ENCODE measurements around the gene CFAP57.
"Not testable (repeated sequence)": the region's sequence is repeated elsewhere in the genome, so short reads cannot be mapped to it uniquely, and the experiment has no call there.

Gene CFAP57

DNA sequence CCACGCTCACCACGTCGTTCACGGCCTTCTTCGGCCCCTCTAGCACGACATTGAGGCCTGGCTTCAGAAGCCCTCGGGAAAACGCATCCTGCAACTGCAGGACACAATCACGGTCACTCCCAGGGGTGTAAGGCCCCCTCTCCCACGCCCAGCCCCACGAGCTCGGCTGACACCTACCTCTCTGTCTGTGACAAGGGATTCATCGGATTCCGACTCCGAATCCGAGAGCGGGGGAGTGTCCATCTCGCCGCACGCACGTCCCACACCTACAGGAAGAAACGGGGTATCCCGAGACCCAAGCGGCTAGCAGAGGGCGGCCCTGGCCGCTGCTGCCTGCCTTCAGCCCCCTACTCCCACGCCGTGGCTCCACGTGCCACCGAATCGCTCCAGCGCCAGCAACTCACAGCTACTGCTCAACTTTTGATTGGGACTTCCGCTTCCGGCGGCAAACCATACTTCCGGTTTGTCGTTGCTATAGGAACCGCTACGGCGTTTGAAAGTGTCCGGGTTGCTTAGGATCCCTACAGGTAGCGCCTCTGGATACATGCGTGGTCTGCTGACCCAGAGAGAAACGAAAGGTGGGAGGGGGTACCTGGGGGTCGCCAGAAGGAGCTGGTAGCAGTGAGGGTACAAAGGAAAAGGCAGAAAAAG is at the start of gene CFAP57, which contains the start of gene EBNA1BP2:
Gene CFAP57 (plus strand): TSS at position 455 of the 651 bp plus-strand sequence. CDS start 424 bp downstream, outside the sequence.
Gene EBNA1BP2 (minus strand): TSS at position 415 of the 651 bp plus-strand sequence. CDS start 172 bp downstream, at position 243.
- DNase-seq: peak; percentile 95

DNA sequence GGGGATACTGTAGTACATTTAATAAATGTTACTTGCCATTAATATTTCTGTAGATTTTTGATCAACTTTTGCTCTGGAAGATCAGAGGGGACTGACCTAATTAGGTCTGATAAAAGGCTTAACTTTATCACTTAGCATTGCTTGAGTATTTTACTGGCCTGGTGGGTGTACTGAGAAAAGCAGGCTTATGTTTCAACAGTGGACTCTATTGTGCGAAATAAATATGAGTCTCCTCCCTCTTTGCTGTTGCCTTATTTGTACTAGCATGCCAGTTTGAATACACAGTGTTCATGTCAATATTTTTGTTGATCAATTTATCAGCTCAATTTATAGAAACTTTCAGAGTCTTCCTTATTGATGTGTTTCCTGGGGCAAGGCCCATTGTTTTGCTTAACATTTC is 49.1 kb upstream of the CFAP57 start:
- DNase-seq: no peak

DNA sequence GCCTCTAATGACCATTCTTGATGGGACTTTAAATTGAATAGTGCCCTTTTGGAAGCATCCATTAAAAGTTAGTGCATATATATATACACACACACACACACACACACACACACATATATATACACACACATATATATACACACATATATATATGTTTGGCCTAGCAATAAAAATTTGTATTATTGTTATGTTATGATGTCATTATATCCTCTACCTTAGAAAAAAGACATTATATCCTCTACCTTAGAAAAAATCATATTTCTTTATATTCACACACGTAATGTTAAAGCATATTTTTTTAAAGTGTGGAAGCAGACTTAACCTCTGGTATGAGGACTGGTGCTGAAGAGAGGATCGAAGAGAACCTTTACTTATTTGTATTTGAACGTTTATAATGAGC is 43.3 kb upstream of the CFAP57 start:
- no peak for DNase-seq

DNA sequence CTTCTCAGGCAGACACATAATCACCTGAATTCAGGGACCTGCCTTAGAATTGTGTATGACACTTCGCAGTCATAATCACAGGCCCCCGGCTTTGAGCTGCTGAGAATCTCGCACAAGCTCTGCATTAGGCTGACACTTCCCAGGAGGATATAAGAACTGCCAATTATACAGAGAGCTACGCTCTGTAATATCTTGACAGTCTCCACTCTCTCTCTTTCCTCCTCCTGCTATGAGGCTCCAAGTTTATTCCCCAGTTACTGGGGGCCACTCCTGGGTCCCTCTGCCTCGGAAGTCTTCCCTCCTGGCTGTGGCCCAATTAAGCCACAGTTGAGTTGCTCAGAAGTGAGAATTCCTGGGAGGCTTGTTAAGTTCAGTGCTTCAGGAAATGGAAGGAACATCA is 42.7 kb upstream of the CFAP57 start:
- no peak for DNase-seq

DNA sequence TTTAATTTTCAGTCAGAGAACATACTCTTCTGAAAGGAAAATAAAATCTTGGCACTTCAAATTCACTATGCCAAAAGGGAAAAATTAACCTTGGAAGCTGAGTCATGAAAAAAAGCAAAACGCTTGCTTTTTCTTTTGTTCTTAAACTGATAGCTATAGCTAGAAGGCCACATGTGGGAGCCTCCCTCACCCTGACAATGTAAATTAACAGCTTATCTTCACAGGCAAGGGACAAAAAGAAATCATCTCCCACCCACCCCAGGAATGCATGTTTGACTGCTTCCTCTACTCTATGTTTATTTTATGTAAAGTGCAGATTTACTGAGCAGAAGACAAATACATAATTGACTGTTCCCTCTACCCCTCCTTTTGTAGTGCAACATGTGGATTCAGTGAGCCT is 38.1 kb upstream of the CFAP57 start:
- no peak for DNase-seq

DNA sequence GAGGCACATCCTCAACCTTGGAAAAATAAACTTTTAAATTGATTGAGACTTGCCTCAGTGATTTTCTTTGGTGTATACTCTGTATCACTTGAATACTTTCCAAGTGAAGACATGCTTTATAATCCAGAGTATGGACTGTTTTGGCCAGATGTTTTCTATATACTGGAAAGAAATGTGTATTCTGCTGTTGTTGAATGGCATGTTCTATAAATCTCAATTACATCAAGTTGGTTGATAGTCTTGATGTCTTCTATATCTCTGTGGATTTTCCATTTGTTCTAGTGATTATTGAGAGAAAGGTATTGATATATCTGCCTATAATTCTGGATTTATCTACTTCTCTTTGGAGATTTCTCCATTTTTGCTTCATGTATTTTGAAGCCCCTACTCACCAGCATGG is 37.5 kb upstream of the CFAP57 start:
- no peak for DNase-seq

DNA sequence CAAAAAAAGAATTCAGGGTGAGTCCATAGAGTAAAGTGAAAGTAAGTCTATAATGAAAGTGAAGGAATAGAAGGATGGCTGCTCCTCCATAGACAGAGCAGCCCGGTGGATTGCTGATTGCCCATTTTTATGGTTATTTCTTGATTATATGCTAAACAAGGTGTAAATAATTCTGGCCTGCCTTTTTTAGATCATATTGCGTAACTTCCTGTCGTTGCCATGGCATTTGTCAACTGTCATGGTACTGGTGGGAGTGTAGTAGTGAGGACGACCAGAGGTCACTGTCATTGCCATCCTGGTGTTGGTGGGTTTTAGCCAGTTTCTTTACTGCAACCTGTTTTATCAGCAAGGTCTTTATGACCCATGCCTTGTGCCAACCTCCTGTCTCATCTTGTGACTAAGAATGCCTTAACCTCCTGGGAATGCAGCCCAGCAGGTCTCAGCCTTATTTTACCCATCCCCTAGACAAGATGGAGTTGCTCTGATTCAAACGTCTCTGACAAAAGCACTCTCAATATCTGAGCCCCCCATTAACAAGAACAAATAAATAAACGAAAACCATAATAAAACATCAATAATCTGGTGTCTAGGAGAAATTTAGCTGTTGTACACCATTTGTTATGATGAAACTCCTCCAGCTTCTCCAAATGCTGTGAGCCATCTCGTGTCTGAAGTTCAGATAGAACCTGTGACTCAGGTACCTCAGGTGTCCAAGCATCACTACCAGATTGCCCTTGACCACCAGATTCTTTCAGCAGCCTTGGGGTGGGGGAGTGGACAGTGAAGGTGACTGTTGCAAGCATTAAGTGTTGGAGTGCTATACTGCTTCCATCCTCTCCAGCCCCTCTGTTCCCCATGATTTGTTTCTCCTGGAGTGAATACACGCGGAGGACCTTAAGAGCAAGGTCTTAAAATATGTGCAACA is 36.0 kb upstream of the CFAP57 start:
- no peak for DNase-seq

DNA sequence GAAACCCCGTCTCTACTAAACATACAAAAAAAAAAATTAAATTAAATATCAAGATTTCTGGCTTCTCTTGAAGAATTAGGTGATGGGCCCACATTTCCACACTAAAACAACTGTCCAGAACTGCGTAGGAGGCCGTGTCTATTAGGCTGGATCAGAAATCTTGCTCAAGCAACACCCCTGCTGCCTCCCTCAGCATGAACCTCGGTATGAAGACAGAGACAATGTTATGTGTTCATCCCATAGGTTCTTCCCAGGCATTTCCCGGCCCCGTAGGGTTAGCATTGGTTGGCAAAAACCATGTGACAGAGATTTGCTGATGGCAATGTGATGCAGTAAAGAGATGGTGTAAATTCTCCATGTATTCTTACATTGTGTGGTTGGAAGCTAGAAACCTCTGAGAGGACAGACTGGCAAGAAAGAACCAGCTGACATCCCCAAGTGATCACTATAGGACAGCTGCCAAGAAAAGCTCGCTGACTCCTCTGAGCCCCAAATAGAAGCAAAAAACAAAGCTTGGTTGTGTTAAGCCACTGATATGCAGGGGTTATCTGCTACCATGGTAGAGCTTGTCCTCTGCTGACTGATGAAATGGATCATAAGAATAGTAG is 34.6 kb upstream of the CFAP57 start:
- DNase-seq: no peak

DNA sequence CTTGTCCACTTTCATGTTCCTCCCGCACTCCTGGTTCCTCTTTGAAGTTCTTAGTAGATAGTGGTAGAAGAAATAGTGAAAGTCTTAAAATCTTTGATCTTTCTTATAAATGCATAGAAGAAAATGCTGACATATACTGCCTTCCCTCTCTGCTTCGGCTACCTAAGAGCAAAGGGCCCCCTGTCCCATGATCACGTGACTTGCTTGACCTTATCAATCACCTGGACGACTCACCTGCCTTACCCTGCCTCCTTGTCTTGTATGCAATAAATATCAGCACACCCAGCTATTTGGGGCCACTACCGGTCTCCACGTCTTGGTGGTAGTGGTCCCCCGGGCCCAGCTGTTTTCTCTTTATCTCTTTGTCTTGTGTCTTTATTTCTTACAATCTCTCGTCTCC is 32.8 kb upstream of the CFAP57 start:
- DNase-seq: not testable (repeated sequence)

DNA sequence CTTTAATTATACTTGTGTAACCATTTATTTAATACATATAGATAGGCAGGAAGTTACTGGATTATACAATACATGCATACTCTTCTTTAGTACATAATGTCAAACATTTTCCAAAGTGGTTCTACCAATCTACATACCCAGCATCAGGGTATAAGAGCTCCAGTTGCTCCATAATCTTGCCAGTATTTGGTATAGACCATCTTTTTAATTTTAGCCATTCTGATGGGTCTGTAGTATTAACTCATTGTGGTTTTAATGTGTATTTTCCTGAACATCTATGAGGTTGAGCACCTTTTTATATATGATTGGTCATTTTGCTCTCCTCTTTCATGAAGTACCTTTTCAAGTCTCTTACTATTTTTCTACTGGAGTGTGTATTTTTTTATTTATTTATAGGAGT is 32.1 kb upstream of the CFAP57 start:
- no peak for DNase-seq

DNA sequence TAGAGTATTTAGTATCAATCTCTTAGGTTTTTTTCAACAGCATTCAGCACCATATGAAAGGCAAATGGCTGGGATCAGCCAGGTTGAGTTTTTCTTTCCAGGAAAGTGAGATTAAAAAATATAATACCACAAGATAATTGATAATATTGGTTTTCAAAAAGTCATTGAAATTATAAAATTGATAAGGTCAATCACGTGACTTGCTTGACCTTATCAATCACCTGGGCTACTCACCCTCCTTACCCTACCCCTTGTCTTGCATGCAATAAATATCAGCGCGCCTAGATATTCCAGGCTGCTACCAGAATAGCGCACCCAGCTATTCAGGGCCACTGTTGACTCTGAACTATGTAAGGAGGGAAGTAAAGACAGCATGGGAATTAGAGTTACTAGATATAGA is 31.5 kb upstream of the CFAP57 start:
- DNase-seq: no peak

DNA sequence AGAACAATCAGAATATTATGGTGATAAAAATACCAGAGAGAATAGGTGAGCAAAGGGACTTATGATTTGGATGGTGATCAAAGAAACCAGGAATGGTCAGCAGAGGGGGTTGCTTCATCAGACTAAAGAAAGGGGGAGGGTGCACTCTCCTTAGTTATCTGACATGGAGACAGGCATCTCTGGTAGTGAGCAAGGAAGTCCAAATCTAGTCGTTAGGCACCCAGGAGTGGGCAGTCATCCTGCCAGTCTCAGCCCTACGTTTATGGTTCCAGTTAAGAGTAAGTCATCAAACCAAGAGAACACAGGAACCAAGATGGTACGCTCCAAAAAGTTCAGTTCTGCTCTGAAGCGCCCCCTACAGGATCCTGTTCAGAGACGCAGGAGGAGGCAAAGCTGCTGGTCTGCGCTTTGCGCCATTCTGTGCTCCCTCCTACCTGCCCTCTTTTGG is 28.7 kb upstream of the CFAP57 start:
- no peak for DNase-seq

DNA sequence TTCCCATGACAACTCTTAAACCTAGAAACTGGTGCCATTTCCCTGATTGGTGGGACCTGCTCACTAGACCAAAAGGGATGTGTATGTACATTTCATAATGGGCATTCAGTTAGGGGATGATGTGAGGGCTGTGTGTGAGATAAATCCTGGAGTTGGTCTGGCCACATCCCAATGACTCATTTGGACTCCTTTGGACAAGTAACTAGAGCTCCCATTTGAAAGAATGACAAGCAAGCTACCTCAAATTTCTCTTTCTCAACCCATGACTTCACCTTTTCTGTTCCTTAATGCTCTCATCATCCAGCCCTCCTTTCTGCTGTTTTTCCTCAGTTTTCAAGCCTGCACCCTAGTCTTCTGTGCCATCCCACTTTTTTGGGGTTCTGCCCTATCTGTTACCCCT is 27.9 kb upstream of the CFAP57 start:
- no peak for DNase-seq

DNA sequence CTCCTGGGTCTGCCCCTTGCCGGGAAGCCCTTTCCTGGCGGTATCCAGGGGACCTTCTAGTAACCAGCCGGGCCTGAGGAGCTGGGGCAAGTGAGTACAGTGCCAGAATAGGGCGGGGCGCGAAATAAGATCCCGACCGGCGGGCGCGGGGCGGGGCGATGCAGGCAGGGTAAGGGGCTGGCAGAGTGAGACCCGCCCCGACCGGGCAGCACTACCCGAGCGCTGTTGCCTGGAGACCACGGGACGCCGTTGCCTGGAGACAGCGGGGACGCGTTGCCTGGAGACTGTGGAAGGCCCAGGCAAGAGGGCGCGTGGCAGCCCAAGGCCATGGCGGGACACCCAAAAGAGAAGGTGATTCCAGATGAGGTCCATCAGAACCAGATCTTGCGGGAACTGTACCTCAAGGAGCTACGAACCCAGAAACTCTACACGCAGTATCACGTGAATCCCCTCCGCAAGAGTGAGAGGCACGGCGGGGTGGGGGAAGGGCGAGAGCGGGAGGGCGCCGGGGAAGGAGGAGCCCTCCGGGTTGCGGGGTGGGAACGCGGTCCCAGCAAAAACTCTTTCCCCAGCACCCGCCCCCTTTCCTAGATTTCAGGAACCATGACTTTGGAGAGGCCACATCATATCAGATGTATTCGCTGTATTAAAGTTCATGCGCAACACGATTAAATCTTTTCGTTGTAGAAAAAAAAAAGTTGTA is 24.4 kb upstream of the CFAP57 start:
- DNase-seq: no peak

DNA sequence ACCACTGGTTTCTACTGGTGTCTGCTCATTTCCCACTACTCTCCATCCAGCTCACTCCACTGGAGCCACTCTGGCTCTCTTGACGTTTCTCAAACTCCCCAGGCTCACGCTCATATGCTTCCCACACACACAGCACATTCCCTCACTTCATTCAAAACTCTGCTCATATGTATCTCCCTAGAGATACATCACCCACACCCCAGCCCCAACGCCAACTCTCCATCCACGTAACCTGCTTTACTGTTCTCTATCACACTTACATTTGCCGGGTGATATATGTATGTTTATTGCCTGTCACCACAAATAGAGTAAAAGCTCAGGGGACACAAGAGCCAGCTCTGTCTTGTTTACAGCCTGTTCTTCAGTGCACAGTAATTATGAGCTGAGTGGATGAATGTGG is 22.2 kb upstream of the CFAP57 start:
- DNase-seq: no peak

DNA sequence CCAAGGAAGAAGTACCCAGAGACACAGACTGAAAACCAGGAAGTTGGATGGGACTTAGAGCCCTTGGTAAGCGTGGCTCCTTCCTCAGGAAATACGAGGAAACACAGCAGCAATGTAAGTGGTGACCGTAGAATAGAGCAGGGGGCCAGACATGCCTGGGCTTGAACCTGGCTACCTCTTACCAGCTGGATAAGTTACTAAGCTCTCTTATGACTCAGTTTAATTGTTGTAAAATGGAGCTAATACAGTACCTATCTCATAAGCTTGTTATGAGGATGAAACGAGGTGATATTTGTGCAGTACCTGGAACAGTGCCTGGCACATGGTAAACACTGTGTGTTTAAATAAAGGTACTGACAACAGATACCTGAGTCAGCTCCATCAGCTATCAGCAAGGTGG is 19.3 kb upstream of the CFAP57 start:
- DNase-seq: no peak

DNA sequence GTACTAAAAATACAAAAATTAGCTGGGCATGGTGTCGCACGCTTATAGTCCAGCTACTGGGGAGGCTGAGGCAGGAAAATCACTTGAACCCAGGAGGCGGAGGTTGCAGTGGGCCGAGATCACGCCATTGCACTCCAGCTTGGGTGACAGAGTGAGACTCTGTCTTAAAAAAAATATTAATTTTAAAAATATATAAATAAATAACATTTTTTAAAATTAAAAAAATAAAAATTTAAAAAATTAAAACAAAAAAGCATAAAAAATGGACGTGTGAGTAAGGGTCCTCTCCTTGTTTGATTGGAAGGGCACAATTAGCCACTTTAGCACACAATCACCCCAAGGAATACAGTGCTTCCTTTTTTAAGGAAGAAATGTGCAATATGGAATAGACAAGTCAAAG is 18.7 kb upstream of the CFAP57 start:
- no peak for DNase-seq

DNA sequence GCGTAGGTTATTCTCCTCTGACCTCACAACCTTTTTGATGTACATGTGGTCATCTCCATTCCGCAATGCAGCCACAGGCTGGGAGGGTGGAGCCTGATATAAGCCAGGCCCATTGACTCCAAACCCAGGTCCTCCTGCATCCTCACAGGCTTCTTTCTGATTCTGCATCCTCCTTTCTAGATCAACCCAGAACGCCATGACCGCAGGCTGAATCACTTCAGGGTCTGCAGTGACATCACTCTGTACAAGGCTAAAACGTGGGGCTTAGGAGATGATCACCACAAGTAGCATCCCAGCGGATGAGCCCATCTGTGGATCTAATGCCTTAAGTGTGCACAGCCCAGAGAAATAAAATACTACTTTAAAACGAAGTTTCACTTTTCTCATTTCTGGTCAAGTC is 16.1 kb upstream of the CFAP57 start:
- DNase-seq: no peak

DNA sequence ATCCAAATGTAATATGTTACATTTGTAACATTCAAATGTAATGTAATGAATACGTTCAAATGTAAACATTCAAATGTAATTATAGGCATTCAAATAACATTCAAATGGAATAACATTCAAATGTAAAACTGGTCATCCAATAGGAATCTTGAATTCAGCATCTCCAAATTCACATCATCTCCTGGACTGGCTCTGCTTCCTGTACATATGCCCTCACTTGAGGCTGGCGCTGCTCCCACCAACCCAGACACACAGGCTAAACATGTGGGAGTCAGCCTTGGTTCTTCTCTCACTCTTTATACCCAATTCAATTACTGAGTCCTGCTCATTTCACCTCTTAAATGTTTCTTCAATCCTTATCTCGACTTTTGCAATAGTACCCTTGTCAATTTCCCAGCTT is 7.0 kb upstream of the CFAP57 start:
- no peak for DNase-seq

DNA sequence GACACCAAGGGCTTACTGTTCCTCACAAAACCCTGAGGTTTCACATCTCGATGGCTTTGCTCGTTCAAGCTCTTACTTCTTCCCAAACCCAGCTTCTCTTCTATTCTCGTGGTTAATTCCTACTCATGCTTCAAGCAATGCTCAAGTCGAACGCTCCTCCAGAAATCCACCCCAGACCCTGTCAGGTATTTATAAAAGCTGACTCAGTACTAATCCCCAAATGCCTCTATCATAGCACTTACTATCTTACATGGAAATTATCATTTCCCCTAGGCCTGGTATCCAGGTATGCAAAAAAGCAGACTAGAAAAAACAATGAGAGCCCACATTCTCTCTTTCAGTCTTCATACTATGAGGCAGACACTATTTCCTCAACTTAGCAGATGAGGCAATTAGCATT is 6.4 kb upstream of the CFAP57 start:
- DNase-seq: no peak

DNA sequence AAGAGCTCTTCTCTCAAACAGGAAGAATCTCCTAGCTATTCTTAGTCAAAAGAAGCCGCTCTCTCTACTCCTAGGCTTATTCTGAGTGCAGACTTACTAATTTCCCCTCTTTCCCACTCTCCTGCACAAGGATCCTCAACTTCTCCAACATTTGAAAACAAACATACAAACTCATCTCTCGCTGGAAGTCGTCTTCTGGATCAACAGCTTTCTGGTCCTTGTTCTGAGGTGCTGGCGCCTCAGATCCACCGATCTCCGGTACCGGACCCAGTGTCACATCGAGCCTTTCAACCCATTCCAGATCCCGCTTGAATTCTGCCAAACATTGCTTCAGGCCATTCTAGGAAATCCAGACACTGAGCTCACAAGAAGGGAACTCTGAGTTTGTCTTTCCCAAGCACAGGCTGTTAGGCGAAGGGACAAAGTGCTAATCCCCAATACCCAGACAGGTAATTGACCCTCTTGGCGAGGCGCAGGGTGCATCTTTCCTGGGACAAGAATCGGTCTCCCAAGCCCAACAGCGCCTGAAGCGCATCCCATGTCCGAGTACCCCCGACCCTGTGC is 736 bp upstream of the CFAP57 start:
- no peak for DNase-seq

DNA sequence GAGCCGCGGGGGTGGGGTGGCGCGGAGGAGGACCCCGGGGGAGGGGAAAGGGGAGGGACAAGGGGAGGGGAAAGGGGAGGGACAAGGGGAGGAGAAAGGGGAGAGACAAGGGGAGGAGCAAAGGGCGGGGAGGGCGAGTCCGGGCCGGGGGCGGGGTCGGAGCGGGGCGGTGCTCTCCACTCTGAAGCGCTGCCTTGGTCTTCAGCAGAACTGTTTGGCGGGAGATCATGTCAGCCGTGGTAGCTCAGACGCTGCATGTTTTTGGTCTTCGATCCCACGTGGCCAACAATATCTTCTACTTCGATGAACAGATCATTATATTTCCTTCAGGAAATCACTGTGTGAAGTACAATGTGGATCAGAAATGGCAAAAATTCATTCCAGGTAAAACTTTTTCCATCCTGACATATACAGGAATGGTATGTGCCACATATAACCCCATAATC is 420 bp downstream of the CFAP57 start:
- DNase-seq: peak; percentile 84

DNA sequence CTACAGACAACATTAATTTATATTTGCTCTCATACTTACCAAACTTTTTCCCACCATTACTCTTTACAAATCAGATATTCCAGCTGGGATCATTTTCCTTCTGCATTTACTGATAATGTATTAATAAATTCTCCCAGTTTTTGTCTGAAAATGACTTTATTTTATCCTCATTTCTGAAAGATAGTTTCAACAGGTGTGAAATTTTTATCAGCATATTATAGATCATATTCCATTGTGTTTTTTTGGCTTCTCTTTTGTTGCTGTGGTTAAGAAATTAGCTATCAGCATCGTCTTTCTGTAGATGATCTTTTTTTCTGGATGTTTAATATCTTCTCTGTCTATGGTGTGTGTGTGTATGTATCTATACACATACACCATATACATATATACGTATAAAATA is 2.7 kb downstream of the CFAP57 start:
- DNase-seq: no peak

All from KG1 (cell line).